GM12892 (cell line): ENCODE measurements around the gene TEK.

Experiments
- POLR2AphosphoS5 ChIP-seq: IDR thresholded peaks from 2 replicates; pipeline ENCODE4 v1.6.1; 2011; ENCODE audit warnings: low read depth, low read length, control low read depth
- TAF1 ChIP-seq: IDR thresholded peaks from 2 replicates; pipeline ENCODE4 v1.6.1; 2011; ENCODE audit warnings: low read depth, mild to moderate bottlenecking, control low read depth, low read length, borderline replicate concordance

DNA sequence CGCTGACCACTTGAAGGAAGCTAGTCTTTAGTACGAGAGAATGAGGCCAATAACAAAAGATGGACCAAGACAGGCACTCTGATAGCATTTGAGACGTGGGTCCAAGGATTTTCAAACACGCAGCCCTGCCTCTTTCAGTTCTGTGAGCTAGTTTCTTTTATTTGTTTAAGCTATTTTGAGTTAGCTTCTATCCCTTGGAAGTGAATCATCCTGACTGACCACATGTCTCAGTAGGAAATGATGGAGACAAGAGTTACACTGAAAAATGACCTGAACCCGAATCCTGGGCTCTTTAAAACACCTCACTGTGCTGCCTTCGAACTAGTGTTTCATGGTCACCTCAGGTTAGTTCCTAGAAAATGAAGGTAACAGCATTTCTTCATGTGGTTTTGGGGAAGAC, 9.9 kb downstream of the TEK start:
- TF ChIP-seq POLR2AphosphoS5 (no peak), TAF1 (no peak)
